ENCODE measurements around the gene CNPY2.
"Not testable (repeated sequence)": the region's sequence is repeated elsewhere in the genome, so short reads cannot be mapped to it uniquely, and the experiment has no call there.

The CNPY2 gene

GRCh38 chr12:56271031-56271430, 44.8 kb downstream of the CNPY2 start:
- Histone ChIP-seq H3K4me3 (replicated peaks; ENCODE audit: low read depth, low read length) (no peak overlapping the region), H3K36me3 (ENCODE audit: control insufficient read depth, insufficient read depth, low read length) (peaks cover 28% of the 10 kb centered on the region), H3K27me3 (replicated peaks; ENCODE audit: control insufficient read depth, insufficient read depth, low read length) (no peaks in the 10 kb centered on the region)
- DNase-seq (ENCODE audit: extremely low read depth, insufficient read length) = no peak
- TF ChIP-seq CTCF (IDR thresholded peaks at IDR 0.05; ENCODE audit: insufficient read depth, low read length, poor library complexity, severe bottlenecking) = peak; percentile 48

GRCh38 chr12:56267443-56268071, 48.2 kb downstream of the CNPY2 start:
- no peak for DNase-seq (ENCODE audit: extremely low read depth, insufficient read length)
- Histone ChIP-seq H3K4me3 (replicated peaks; ENCODE audit: low read depth, low read length) (peak overlapping the region; percentile 76), H3K36me3 (ENCODE audit: control insufficient read depth, insufficient read depth, low read length) (peaks cover 4% of the 10 kb centered on the region), H3K27me3 (replicated peaks; ENCODE audit: control insufficient read depth, insufficient read depth, low read length) (no peaks in the 10 kb centered on the region)
- no peak for TF ChIP-seq CTCF (IDR thresholded peaks at IDR 0.05; ENCODE audit: insufficient read depth, low read length, poor library complexity, severe bottlenecking)

- H3K4me3 ChIP-seq (replicated peaks; ENCODE audit: low read depth, low read length) = peak within 1 kb of the TSS; percentile 76
- H3K36me3 ChIP-seq (ENCODE audit: control insufficient read depth, insufficient read depth, low read length) = peaks cover 4% of the 10 kb centered on the region
- peak; percentile 54 for TF ChIP-seq CTCF (IDR thresholded peaks at IDR 0.05; ENCODE audit: insufficient read depth, low read length, poor library complexity, severe bottlenecking)
- DNase-seq (ENCODE audit: extremely low read depth, insufficient read length) = peak; percentile 91
- no peaks in the 10 kb centered on the region for H3K27me3 ChIP-seq (replicated peaks; ENCODE audit: control insufficient read depth, insufficient read depth, low read length)
Measured at GRCh38 chr12:56266693-56267442, 48.9 kb downstream of the CNPY2 start, which contains the start of gene COQ10A. Gene COQ10A (plus strand): TSS chr12:56266942. CDS start chr12:56267119, 177 bp downstream.

- not testable (repeated sequence) for DNase-seq (ENCODE audit: extremely low read depth, insufficient read length); H3K36me3 ChIP-seq (ENCODE audit: control insufficient read depth, insufficient read depth, low read length); H3K27me3 ChIP-seq (replicated peaks; ENCODE audit: control insufficient read depth, insufficient read depth, low read length)
- H3K4me3 ChIP-seq (replicated peaks; ENCODE audit: low read depth, low read length) = peak overlapping the region; percentile 76
Measured at GRCh38 chr12:56266068-56266692, 49.6 kb downstream of the CNPY2 start.

- H3K36me3 ChIP-seq (ENCODE audit: control insufficient read depth, insufficient read depth, low read length); H3K4me3 ChIP-seq (replicated peaks; ENCODE audit: low read depth, low read length); H3K27me3 ChIP-seq (replicated peaks; ENCODE audit: control insufficient read depth, insufficient read depth, low read length); DNase-seq (ENCODE audit: extremely low read depth, insufficient read length): not testable (repeated sequence)
Measured at GRCh38 chr12:56262955-56263354, 52.8 kb downstream of the CNPY2 start.

GRCh38 chr12:56261503-56262232, 54.1 kb downstream of the CNPY2 start:
- TF ChIP-seq CTCF (IDR thresholded peaks at IDR 0.05; ENCODE audit: insufficient read depth, low read length, poor library complexity, severe bottlenecking) = no peak
- Histone ChIP-seq H3K27me3 (replicated peaks; ENCODE audit: control insufficient read depth, insufficient read depth, low read length) (no peaks in the 10 kb centered on the region), H3K4me3 (replicated peaks; ENCODE audit: low read depth, low read length) (no peak overlapping the region), H3K36me3 (ENCODE audit: control insufficient read depth, insufficient read depth, low read length) (no peaks in the 10 kb centered on the region; the same call in 1 of the 2 replicates)
- no peak for DNase-seq (ENCODE audit: extremely low read depth, insufficient read length)
